NCI-H128 (cell line): ENCODE results near the gene SEL1L3.

Source experiments
- DNase-seq: peaks from one replicate; lab custom pipeline; 2025; ENCODE audit not compliant: unreplicated experiment; lab: John Stamatoyannopoulos, UW

The SEL1L3 gene

GRCh38 chr4:25795566-25796454 lies 67.0 kb downstream of the SEL1L3 start:
- no peak for DNase-seq

- DNase-seq, result no peak
Observed at GRCh38 chr4:25795091-25795490, 67.7 kb downstream of the SEL1L3 start.

GRCh38 chr4:25792876-25793275 lies 69.9 kb downstream of the SEL1L3 start:
- DNase-seq, result no peak

GRCh38 chr4:25792200-25792791 lies 70.5 kb downstream of the SEL1L3 start:
- DNase-seq, result no peak

GRCh38 chr4:25790024-25790423 lies 72.8 kb downstream of the SEL1L3 start:
- no peak for DNase-seq

- no peak for DNase-seq
Observed at GRCh38 chr4:25788703-25789238, 74.0 kb downstream of the SEL1L3 start.

GRCh38 chr4:25786497-25787065 lies 76.2 kb downstream of the SEL1L3 start:
- no peak for DNase-seq

GRCh38 chr4:25783943-25784342 lies 78.8 kb downstream of the SEL1L3 start:
- DNase-seq, result no peak

GRCh38 chr4:25783126-25783525 lies 79.7 kb downstream of the SEL1L3 start:
- no peak for DNase-seq

GRCh38 chr4:25782482-25782881 lies 80.3 kb downstream of the SEL1L3 start:
- DNase-seq, result no peak

GRCh38 chr4:25779021-25779420 lies 83.8 kb downstream of the SEL1L3 start:
- DNase-seq, result no peak

- no peak for DNase-seq
Observed at GRCh38 chr4:25776795-25777194, 86.0 kb downstream of the SEL1L3 start.

- DNase-seq, result no peak
Observed at GRCh38 chr4:25775166-25775565, 87.6 kb downstream of the SEL1L3 start.

- no peak for DNase-seq
Observed at GRCh38 chr4:25773358-25773757, 89.4 kb downstream of the SEL1L3 start.

- DNase-seq, result no peak
Observed at GRCh38 chr4:25771672-25772071, 91.1 kb downstream of the SEL1L3 start.

GRCh38 chr4:25770847-25771246 lies 91.9 kb downstream of the SEL1L3 start:
- no peak for DNase-seq

GRCh38 chr4:25769251-25769650 lies 93.5 kb downstream of the SEL1L3 start:
- DNase-seq, result no peak

GRCh38 chr4:25767877-25768725 lies 94.7 kb downstream of the SEL1L3 start:
- peak; percentile 26 for DNase-seq

GRCh38 chr4:25760518-25761157 lies 102.2 kb downstream of the SEL1L3 start:
- DNase-seq, result no peak

GRCh38 chr4:25760048-25760447 lies 102.7 kb downstream of the SEL1L3 start:
- no peak for DNase-seq
